ENCODE data around the gene VPS39.
"Not testable (repeated sequence)": the region's sequence is repeated elsewhere in the genome, so short reads cannot be mapped to it uniquely, and the experiment has no call there.

The VPS39 gene

GRCh38 chr15:42207674-42208579 is at the start of gene VPS39:
TSS of gene VPS39 (minus strand) at chr15:42208304. CDS start at chr15:42208153, 151 bp downstream.
- peak within 1 kb of the TSS; percentile 98 for H3K4me3 Mint-ChIP-seq
- DNase-seq: peak; percentile 87
- H3K36me3 Mint-ChIP-seq (ENCODE audit: low read depth): peaks cover 74% of the 10 kb centered on the region
- no peaks in the 10 kb centered on the region for H3K27me3 Mint-ChIP-seq
- peak within 1 kb of the TSS; percentile 98 for H3K27ac Mint-ChIP-seq
- H3K9me3 Mint-ChIP-seq: no peaks in the 10 kb centered on the region
- peaks cover 41% of the 10 kb centered on the region for H3K4me1 Mint-ChIP-seq (ENCODE audit: low read depth)

DNA sequence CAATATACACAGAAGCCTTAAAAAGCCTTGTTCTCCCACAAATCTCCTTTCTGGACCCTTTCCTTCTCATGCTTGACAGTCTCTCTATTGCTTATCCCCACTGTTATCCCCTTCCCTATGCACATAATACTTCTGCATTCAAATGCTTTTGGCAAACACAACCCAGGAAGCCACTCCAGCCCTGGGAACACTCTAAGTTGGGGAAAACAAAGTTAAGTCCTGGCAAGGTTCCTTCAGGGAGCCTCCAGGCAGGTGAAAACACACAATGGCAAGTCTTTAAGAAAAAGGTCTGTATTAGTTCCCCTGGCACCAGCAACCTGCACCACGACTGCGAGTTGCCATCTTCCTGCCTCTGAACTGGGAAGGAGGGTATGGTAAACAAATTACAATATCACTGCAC is 45.2 kb upstream of the VPS39 start:
- Mint-ChIP-seq H3K27ac (no peak overlapping the region), H3K27me3 (no peaks in the 10 kb centered on the region), H3K4me3 (no peak overlapping the region), H3K4me1 (ENCODE audit: low read depth) (peaks cover 1% of the 10 kb centered on the region), H3K9me3 (peaks cover 8% of the 10 kb centered on the region), H3K36me3 (ENCODE audit: low read depth) (peaks cover 72% of the 10 kb centered on the region)
- no peak for DNase-seq

- Mint-ChIP-seq H3K9me3 (no peaks in the 10 kb centered on the region), H3K4me3 (no peak overlapping the region), H3K36me3 (ENCODE audit: low read depth) (peaks cover 70% of the 10 kb centered on the region), H3K27ac (no peak overlapping the region), H3K4me1 (ENCODE audit: low read depth) (peaks cover 8% of the 10 kb centered on the region), H3K27me3 (no peaks in the 10 kb centered on the region)
- DNase-seq: no peak
Observed at GRCh38 chr15:42240823-42241222, 32.7 kb upstream of the VPS39 start.

DNA sequence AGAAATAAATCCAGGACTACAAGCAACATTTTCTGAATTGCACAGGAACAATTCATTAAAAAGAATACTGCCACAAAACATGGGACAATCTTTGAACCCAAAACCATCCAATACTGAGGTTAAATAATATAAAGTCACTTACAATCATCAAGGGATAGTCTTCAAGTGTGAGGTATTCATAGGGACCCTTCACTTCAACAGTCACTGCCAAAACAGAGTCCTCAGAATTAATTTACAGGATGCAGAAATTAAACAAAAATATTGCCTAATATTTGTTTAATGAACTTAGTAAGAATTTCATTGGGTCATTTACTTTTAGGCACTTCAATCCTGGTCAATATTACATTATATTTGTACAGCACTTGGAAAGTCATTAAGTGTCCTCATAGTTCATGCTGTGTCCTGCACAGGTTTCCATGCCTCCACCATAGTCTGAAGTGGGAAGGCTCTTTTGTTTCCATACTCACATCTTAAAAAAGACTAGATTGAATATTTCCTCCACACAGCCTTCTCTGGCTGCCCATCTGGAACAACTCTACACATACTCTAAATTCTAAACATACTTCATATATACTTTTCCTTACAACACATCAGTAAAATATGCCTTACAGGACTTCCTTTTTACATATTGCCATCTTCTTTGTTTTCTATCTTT is 31.6 kb upstream of the VPS39 start:
- Mint-ChIP-seq H3K27me3 (no peaks in the 10 kb centered on the region), H3K27ac (peak overlapping the region; percentile 14), H3K4me3 (no peak overlapping the region), H3K36me3 (ENCODE audit: low read depth) (peaks cover 77% of the 10 kb centered on the region), H3K4me1 (ENCODE audit: low read depth) (peaks cover 6% of the 10 kb centered on the region), H3K9me3 (no peaks in the 10 kb centered on the region)
- DNase-seq: no peak

DNA sequence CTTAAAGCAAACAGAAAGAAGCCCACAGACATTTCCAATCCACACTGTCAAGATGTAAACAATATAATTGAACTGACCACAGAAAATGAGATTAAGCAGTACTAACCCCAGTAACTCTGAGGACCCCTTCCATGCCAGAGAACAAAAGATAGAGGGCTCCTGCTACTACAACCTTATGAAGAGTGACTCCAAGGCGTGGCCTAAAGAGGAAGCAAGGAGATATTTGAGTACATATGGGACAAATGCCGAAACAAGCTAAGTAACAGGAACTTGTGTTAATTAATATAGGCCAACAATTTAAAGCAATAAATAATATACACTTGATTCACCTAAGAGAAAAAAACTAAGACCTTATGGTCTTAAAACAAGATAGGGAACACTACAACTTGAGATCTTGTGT is 25.0 kb upstream of the VPS39 start:
- Mint-ChIP-seq H3K4me1 (ENCODE audit: low read depth) (peaks cover 1% of the 10 kb centered on the region), H3K27me3 (no peaks in the 10 kb centered on the region), H3K27ac (peak overlapping the region; percentile 61), H3K4me3 (no peak overlapping the region), H3K36me3 (ENCODE audit: low read depth) (peaks cover 91% of the 10 kb centered on the region), H3K9me3 (no peaks in the 10 kb centered on the region)
- no peak for DNase-seq

DNA sequence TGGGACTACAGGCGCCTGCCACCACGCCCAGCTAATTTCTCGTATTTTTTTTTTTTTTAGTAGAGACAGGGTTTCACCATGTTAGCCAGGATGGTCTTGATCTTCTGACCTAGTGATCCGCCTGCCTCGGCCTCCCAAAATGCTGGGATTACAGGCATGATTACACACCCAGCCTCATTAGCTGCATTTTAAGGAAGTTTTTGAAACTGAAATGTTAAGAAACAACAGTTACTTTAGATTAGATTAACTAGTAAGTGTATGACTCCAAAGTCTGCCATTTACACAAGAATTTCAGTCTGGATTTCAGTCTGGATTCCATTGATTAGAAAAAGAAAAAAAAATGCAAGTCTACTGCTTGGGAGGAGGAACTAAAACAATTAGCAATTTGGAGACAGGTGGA is 24.5 kb upstream of the VPS39 start:
- peaks cover 1% of the 10 kb centered on the region for H3K4me1 Mint-ChIP-seq (ENCODE audit: low read depth)
- H3K36me3 Mint-ChIP-seq (ENCODE audit: low read depth): peaks cover 91% of the 10 kb centered on the region
- H3K9me3 Mint-ChIP-seq: no peaks in the 10 kb centered on the region
- H3K4me3 Mint-ChIP-seq: no peak overlapping the region
- no peak overlapping the region for H3K27ac Mint-ChIP-seq
- DNase-seq: no peak
- H3K27me3 Mint-ChIP-seq: no peaks in the 10 kb centered on the region

- H3K4me3 Mint-ChIP-seq: no peak overlapping the region
- peaks cover 1% of the 10 kb centered on the region for H3K4me1 Mint-ChIP-seq (ENCODE audit: low read depth)
- H3K27me3 Mint-ChIP-seq: no peaks in the 10 kb centered on the region
- H3K36me3 Mint-ChIP-seq (ENCODE audit: low read depth): peaks cover 92% of the 10 kb centered on the region
- peak overlapping the region; percentile 9 for H3K27ac Mint-ChIP-seq
- DNase-seq: no peak
- no peaks in the 10 kb centered on the region for H3K9me3 Mint-ChIP-seq
Observed at GRCh38 chr15:42231088-42231487, 23.0 kb upstream of the VPS39 start.

DNA sequence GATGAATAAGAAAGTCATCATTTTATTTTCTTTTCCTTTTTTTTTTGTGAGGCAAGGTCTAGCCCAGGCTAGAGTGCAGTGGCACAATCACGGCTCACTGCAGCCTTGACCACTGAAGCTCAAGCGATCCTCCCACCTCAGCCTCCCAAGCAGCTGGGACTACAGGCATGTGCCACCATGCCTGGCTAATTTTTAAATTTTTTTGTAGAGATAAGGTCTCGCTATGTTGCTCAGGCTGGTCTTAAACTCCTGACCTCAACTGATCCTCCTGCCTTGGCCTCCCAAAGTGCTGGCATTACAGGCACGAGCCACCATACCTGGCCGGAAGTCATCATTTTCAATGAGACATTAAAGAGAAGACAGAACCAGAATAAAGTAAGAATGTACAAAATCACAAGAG is 20.9 kb upstream of the VPS39 start:
- peak overlapping the region; percentile 64 for H3K27ac Mint-ChIP-seq
- not testable (repeated sequence) for H3K4me1 Mint-ChIP-seq (ENCODE audit: low read depth); H3K27me3 Mint-ChIP-seq; DNase-seq; H3K4me3 Mint-ChIP-seq; H3K9me3 Mint-ChIP-seq
- peaks cover 95% of the 10 kb centered on the region for H3K36me3 Mint-ChIP-seq (ENCODE audit: low read depth)

DNA sequence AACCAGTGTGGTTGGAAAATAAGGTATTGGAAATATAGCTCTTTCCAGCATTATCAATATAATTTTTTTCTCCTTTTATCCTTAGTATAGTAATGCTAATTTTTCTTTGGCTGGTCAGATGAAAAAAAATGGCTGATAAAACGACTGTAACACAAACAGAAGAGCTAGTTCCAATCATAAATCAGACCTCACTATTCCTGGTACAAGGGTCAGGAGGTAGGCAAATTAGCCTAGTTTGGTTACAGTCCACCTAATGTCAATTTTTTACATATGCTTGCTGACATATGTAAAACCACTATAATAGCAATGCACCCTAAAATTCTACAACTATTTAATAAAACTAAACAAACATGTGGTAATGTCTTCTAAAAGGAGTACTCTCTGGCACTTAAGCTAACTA is 19.9 kb upstream of the VPS39 start:
- Mint-ChIP-seq H3K9me3 (no peaks in the 10 kb centered on the region), H3K4me1 (ENCODE audit: low read depth) (peaks cover 1% of the 10 kb centered on the region), H3K27ac (peak overlapping the region; percentile 12), H3K36me3 (ENCODE audit: low read depth) (peaks cover 95% of the 10 kb centered on the region), H3K27me3 (no peaks in the 10 kb centered on the region), H3K4me3 (no peak overlapping the region)
- DNase-seq: no peak

GRCh38 chr15:42226648-42227047 is 18.5 kb upstream of the VPS39 start:
- DNase-seq: no peak
- H3K4me1 Mint-ChIP-seq (ENCODE audit: low read depth): peaks cover 1% of the 10 kb centered on the region
- H3K36me3 Mint-ChIP-seq (ENCODE audit: low read depth): peaks cover 93% of the 10 kb centered on the region
- H3K27me3 Mint-ChIP-seq: no peaks in the 10 kb centered on the region
- no peak overlapping the region for H3K27ac Mint-ChIP-seq
- H3K9me3 Mint-ChIP-seq: no peaks in the 10 kb centered on the region
- H3K4me3 Mint-ChIP-seq: no peak overlapping the region

- Mint-ChIP-seq H3K36me3 (ENCODE audit: low read depth) (peaks cover 84% of the 10 kb centered on the region), H3K4me1 (ENCODE audit: low read depth) (peaks cover 18% of the 10 kb centered on the region), H3K27ac (no peak overlapping the region), H3K4me3 (no peak overlapping the region), H3K9me3 (no peaks in the 10 kb centered on the region), H3K27me3 (no peaks in the 10 kb centered on the region)
- DNase-seq: no peak
Observed at GRCh38 chr15:42220216-42220615, 12.1 kb upstream of the VPS39 start.

DNA sequence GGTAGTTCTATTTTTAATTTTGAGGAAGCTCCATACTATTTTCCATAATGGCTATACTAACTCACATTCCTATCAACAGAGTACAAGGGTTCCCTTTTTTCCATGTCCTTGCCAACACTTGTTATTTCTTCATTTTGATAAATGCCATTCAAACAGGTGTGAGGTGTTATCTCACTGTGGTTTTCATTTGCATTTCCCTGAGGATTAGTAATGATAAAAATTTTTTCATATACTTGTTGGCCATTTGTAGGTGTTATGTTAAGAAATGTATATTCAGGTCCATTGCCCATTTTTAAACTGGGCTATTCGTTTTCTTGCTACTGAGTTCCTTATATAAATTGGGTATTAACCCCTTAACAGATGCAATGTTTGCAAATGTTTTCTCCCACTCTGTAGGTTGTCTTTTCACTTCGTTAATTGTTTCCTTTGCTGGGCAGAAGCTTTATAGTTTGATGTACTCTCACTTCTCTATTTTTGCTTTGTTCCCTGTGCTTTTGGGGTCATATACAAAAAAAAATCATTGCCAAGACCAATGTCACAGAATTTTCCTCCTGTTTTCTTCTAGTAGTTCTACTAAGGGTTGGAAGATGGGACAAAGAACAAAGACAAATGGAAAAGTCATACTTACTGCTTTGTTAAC is 11.0 kb upstream of the VPS39 start:
- Mint-ChIP-seq H3K9me3 (no peaks in the 10 kb centered on the region), H3K4me3 (no peak overlapping the region), H3K4me1 (ENCODE audit: low read depth) (peaks cover 26% of the 10 kb centered on the region), H3K36me3 (ENCODE audit: low read depth) (peaks cover 82% of the 10 kb centered on the region), H3K27me3 (no peaks in the 10 kb centered on the region), H3K27ac (no peak overlapping the region)
- no peak for DNase-seq

DNA sequence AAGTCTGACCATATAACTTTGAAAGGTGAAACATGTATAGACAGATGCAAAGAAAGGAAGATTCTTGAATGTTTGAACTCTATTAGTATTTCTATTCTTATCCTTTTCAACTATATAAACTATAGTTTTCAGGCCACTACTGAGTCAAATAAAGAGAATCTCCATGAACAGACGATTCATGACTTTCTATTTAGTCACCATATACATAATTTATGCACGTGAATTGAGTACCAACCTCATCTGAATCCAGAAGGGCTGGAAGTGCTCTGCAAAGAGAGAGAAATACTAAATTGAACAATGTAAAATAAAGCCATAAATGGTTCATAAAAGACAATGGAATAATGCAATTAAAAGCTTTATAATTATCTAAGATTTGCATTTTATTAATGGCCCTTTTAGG is 9.5 kb upstream of the VPS39 start:
- H3K36me3 Mint-ChIP-seq (ENCODE audit: low read depth): peaks cover 82% of the 10 kb centered on the region
- H3K4me3 Mint-ChIP-seq: no peak overlapping the region
- no peaks in the 10 kb centered on the region for H3K9me3 Mint-ChIP-seq
- H3K27me3 Mint-ChIP-seq: no peaks in the 10 kb centered on the region
- peaks cover 28% of the 10 kb centered on the region for H3K4me1 Mint-ChIP-seq (ENCODE audit: low read depth)
- H3K27ac Mint-ChIP-seq: no peak overlapping the region
- no peak for DNase-seq

GRCh38 chr15:42215913-42216829 is 8.1 kb upstream of the VPS39 start:
- Mint-ChIP-seq H3K4me3 (no peak overlapping the region), H3K9me3 (no peaks in the 10 kb centered on the region), H3K36me3 (ENCODE audit: low read depth) (peaks cover 87% of the 10 kb centered on the region), H3K27ac (peak overlapping the region; percentile 85), H3K4me1 (ENCODE audit: low read depth) (peaks cover 28% of the 10 kb centered on the region), H3K27me3 (no peaks in the 10 kb centered on the region)
- no peak for DNase-seq
